ENCODE data around the gene C14orf180.

C14orf180 gene

GRCh38 chr14:104551851-104552737 lies 27.5 kb upstream of the C14orf180 start:
- no peak for TF ChIP-seq CTCF (conservative IDR thresholded peaks at IDR 0.05)

GRCh38 chr14:104552738-104553125 lies 26.8 kb upstream of the C14orf180 start:
- no peak overlapping the region for H3K27ac ChIP-seq
- TF ChIP-seq CTCF (conservative IDR thresholded peaks at IDR 0.05): no peak

More at GRCh38 chr14:104551851-104552737, 27.5 kb upstream of the C14orf180 start:
- no peak overlapping the region for H3K27ac ChIP-seq

- no peak for TF ChIP-seq CTCF (conservative IDR thresholded peaks at IDR 0.05)
- H3K27ac ChIP-seq: no peak overlapping the region
Measured at GRCh38 chr14:104553166-104554087, 26.1 kb upstream of the C14orf180 start.

- H3K27ac ChIP-seq: no peak overlapping the region
- TF ChIP-seq CTCF (conservative IDR thresholded peaks at IDR 0.05): no peak
Measured at GRCh38 chr14:104554088-104554607, 25.4 kb upstream of the C14orf180 start.

GRCh38 chr14:104554608-104555429 lies 24.7 kb upstream of the C14orf180 start:
- TF ChIP-seq CTCF (conservative IDR thresholded peaks at IDR 0.05): no peak
- H3K27ac ChIP-seq: no peak overlapping the region

- no peak for TF ChIP-seq CTCF (conservative IDR thresholded peaks at IDR 0.05)
- H3K27ac ChIP-seq: no peak overlapping the region
Measured at GRCh38 chr14:104555430-104556255, 23.9 kb upstream of the C14orf180 start.

Measured in VCaP (cell line).